Caki2 (cell line): ENCODE results near the gene HOXA11. TPM values are rescaled to one million over a fixed set of nuclear protein-coding genes. Genes with fewer than 3 reads are reported as not detected.

Source experiments
- DNase-seq: peaks from one replicate; pipeline ENCODE4 v3.0.0-alpha.2; 2015; ENCODE audit warnings: low read depth
- in situ Hi-C: cut with HindIII; loops from 2 replicates; pipeline ENCODE4 v1.10.0; 2016; ENCODE audit warnings: low sequenced_read_pairs, low pct_unique_long_range_greater_than_20kb, mixed read lengths
- total RNA-seq: library from RNA; depleted of rRNA; stranded (reverse); fragments of >200 nt; shearing (Covaris generic); gene quantifications from 2 replicates; pipeline ENCODE4 v1.2.3, GENCODE V29; 2014; ENCODE audit warnings: low replicate concordance

HOXA11 gene
- total RNA-seq, 1 experiment from 2014 or later, result not detected

DNA sequence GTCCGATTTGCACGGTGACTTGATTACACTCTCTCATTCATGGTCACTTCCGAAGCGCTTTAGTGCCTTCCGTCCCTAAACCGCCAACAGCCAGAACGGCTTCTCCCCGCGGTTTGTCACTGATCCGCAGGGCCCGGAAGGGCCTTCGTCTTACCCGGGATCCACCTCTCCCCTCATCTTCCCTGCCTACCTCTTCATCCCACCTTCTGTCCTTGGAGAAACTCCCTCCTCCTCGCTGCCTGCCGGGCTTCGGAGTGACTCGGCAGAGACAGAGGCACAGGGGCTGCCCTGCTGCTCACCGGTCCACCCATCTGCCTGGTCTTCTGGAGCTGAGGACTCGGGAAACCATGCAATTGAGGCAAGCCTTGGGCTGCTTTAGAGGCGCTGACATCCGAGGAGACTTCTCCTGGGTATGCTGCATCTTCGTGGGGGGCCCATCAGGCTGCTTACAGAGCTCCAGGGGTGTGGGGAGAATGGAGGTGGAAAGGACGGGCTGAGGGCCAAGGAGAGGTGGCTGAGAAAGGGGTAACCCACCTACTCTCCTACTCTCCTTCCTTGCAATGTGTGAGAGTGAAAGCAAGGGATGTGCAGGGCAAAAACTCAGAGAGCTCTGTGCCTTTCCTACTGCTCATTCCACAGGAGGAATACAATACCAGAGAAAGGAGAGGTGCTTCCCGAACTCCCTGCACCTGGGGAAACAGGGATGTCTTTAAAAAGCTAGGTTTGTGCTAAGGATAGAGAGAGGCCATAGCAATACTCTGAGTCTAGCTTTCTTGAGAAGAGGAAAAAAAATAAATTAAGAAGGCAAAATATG is 1.0 kb upstream of the HOXA11 start:
- in situ Hi-C loops, result no loop called here
- DNase-seq, result no peak

GRCh38 chr7:27184337-27185012 is 557 bp downstream of the HOXA11 start:
- peak; percentile 38 for DNase-seq
- in situ Hi-C loops, result no loop called here

GRCh38 chr7:27183682-27184336 is 1.2 kb downstream of the HOXA11 start:
- DNase-seq, result no peak
- in situ Hi-C loops, result no loop called here

DNA sequence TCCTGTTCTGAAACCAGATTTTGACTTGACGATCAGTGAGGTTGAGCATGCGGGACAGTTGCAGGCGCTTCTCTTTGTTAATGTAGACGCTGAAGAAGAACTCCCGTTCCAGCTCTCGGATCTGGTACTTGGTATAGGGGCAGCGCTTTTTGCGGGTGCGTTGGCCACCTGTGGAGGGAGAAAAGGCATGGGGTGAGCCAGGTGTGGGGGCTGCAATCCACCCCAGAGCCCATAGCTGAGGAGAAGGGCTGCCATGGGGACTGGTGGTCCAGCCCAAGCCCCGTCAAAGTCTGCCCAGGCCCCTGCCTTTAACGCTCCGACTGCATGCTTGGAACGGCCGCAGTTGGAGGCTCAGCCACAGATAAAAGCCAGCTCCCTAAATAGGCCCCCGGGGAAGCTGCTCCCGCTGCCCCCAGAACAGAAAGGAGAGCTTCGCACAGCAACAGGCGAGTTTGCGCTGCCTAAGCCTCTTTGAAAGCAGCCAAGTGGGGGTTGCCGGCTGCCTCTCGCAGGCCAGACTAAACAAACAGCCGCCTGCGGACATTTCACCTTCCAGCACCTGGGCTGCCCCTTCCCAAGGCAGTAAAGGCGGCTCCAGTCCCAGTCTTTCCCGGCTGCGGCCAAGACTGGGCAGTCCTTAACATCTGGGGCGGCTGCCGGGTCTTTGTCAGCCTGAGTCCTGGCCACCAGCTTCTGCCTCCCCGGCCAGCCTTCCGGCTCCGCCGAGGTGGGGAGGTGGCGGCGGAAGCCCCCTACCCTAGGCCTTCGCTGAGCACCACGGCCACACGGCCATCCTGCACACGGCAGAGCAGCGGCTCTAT is 2.0 kb downstream of the HOXA11 start:
- no peak for DNase-seq
- in situ Hi-C loops, result no loop called here

- DNase-seq, result no peak
Observed at GRCh38 chr7:27182285-27182841, 2.7 kb downstream of the HOXA11 start.

DNA sequence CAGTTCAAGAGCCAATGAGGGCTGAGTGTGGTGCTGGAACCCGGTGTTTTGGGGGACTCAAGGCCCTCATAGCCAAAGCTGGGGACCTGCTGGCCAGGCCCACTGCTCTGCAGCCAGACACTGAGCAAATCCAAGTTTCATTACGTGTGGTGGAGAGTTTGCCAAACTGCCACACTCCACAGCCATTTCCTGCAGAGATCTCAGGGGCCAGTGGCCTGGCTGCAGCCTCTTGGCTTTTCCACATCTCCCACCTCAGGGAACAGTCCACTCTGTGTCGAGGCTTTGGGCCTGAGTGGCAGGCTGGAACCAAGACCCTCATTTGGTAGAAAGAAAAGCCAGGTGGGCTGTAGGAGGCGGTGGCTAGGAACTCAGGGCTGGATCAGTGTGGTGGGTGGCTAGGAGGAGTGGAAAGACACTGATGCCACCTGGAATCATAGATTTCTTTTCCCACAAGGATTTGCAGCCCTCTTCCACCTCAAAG is 3.2 kb downstream of the HOXA11 start:
- DNase-seq, result no peak
- in situ Hi-C loops, result no loop called here

More at GRCh38 chr7:27182285-27182841, 2.7 kb downstream of the HOXA11 start:
- in situ Hi-C loops, result no loop called here

- in situ Hi-C loops, result no loop called here
Observed at GRCh38 chr7:27180431-27181420, 4.3 kb downstream of the HOXA11 start.

DNA sequence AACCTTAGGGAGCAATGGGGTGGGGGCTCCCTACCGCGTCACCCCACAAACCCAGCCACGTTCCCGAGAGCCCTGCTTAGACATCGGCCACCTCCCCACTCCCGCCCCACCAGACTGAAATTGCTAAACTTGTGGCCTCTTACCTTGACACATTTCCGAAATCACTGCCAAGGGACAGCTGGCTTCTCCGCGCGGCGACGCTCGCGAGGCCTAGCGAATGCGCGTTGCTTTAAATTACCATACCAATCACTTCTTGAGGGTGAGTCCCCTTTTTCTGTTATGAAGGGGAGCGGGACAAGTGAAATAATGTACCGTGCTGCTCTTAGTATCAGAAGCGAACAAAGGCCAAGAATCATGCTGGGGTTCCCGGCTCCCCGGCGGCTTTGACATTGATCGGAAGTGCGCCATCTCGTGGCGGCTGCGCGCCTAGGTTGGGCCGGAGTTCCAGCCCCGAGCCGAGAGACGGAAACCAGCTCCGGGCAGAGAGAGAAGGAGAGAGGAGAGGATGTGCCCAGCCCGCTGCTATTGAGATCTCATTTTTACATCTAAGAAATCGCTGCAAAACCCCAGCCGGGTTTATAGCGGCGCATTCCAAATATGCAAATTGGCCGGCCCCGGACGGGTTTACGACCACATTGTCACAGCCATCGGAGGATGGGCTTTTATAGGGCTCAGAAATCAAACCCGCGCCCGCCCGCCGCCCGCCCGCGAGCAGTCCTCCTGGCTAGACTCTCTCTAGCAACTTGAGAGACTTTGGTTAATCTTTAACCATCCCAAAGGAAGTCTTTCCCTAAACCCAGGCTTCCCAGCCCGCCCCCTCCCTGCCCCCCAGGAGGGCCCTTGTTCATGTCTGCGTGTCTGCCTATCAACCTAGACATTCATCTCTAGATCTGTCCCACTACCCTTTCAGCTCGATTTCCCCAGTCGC is 5.3 kb downstream of the HOXA11 start:
- in situ Hi-C loops, result no loop called here
- DNase-seq, result peak; percentile 90

More at GRCh38 chr7:27180431-27181420, 4.3 kb downstream of the HOXA11 start:
- no peak for DNase-seq

DNA sequence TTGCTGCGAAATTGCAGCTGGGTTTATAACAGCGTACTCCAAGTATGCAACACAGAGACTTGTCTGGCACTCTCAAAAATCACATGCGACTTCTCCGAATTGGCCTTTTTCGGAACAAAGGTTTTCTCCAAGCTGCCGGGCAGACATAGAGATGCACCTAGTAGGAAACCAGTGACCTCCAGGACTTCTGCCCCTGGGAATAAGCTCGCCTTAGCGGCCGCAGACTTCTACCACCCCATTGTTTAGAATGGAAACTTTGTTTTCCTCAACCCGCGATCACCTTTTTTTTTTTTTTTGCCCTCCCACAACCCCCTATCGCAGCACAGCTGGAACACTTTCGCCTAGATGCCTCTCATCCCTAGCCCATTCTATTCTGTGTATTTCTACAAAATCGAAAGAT is 6.0 kb downstream of the HOXA11 start:
- no peak for DNase-seq
- in situ Hi-C loops, result no loop called here

DNA sequence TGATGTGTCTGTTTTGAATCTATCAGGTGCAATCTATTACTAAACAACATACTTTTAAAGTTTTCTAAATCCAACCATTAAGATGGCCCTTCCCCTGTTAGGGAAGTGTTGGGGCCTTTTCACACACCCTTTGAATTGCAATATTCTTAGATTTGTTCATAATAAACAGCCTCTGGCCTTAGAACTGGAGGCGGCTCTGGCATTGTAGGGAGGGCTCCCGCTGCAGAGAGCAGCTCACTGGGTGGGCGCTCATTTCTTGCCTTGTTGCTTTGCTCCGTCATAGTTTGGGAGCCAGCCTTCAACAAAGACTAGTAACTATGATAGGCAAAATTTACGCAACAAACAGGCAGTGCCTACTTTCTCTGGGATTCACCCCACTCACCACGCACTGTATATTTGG is 6.7 kb downstream of the HOXA11 start:
- in situ Hi-C loops, result no loop called here
- peak; percentile 26 for DNase-seq

DNA sequence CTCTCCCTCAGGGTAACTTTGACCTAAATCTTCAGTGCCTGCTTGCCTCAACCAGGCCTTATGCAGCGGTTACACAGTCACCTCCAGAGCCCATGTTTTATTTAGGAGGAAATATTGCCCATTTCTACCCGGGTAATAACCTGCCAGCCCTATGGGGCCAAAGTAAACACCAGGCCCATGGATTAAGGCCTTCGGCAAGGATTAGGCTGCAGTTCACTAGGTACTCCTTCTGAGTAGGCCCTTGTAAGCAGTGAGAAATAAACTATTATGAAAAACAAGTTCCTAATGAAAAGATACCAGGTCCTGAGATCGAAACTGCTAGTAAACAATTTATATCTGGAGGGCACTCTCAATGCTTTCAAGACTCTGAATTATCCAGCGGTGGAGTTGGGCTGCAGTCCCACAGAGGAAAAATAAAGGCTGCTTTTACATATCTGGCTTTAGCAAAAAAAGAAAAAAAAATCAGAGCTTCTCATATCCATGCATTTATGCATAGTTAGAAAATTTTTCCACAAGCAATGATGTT is 7.2 kb downstream of the HOXA11 start:
- peak; percentile 34 for DNase-seq
- in situ Hi-C loops, result no loop called here

- DNase-seq, result peak; percentile 47
- in situ Hi-C loops, result no loop called here
Observed at GRCh38 chr7:27176962-27177794, 7.9 kb downstream of the HOXA11 start.

DNA sequence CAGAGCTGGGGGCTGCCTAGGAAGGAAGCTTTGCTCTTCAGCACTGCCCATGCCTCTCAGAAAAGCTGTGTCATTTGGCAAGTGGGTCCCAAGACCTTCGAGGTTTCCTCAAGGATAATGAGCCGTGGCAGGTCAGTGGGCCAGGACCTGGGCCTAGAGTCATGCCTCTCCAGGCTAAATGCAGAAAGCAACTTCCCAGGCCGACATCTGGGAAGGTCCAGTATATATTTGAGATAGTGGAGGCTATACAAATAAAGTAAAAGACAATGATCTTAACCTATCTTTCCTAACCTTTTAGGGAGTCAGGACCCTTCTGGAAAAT is 8.5 kb downstream of the HOXA11 start:
- DNase-seq, result peak; percentile 38
- in situ Hi-C loops, result no loop called here

DNA sequence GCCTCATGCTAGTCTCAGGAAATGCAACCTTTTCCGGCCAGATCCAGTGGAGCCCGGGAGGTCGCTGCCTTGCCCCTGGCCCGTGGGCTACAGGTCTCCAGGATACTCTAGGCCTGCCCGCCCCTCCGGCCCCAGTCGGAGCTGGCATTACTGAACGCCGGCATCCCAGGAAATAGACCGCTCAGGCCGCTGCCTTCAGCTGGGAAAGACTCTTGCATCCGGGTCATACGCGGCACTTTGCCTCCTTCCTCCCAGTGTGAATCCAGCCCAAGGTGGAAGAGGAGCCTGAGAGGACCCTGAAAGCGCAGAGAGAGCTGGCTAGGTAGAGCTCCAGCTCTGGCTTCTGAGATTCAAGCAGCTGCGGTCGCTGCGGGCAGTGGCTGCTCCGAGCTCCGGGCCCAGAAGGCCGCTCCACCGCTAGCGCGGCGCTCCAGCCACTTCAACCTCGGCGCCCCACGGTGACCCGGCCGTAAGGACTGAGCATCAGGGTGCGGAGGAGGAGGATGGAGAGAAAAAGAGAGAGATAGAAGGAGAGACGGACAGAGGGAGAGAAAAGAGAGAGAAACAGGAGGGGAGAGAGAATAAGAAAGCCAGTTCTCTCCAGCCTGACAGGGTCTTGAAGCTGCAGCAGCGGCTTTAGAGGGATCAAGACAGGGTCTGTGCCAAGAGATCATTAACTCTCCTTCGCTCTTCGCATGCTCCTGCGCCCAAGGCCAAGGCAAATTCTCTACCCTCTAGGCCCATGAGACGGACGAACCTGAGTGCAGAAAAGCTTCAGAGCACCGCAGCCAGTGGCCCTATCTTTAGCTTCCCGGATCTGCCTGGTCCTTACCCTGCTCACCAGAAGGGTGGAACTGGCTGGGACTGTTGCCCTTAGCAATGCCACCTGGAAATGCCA is 9.2 kb downstream of the HOXA11 start:
- in situ Hi-C loops, result no loop called here
- peak; percentile 35 for DNase-seq
